ENCODE data around the gene MTCH2. TPM values are rescaled to one million over a fixed set of nuclear protein-coding genes. Genes with fewer than 3 reads are reported as not detected.

MTCH2 gene
- total RNA-seq, 6 donors from 2014 or later, result 21.0 to 61.3 (median 35.6) TPM

GRCh38 chr11:47603295-47603694, 39.1 kb downstream of the MTCH2 start:
- Histone ChIP-seq H3K27me3 (no peaks in the 10 kb centered on the region), H3K27ac (no peak overlapping the region), H3K4me1 (no peaks in the 10 kb centered on the region), H3K36me3 (no peaks in the 10 kb centered on the region), H3K4me3 (no peak overlapping the region), H3K9me3 (no peaks in the 10 kb centered on the region)
- ATAC-seq (ENCODE audit: low FRiP score in 2 of 2), result no peak
- TF ChIP-seq POLR2AphosphoS5 (IDR thresholded peaks at IDR 0.05) (no peak), POLR2A (IDR thresholded peaks at IDR 0.05) (no peak), EP300 (IDR thresholded peaks at IDR 0.05) (no peak)
- TF ChIP-seq, protein P1, sequence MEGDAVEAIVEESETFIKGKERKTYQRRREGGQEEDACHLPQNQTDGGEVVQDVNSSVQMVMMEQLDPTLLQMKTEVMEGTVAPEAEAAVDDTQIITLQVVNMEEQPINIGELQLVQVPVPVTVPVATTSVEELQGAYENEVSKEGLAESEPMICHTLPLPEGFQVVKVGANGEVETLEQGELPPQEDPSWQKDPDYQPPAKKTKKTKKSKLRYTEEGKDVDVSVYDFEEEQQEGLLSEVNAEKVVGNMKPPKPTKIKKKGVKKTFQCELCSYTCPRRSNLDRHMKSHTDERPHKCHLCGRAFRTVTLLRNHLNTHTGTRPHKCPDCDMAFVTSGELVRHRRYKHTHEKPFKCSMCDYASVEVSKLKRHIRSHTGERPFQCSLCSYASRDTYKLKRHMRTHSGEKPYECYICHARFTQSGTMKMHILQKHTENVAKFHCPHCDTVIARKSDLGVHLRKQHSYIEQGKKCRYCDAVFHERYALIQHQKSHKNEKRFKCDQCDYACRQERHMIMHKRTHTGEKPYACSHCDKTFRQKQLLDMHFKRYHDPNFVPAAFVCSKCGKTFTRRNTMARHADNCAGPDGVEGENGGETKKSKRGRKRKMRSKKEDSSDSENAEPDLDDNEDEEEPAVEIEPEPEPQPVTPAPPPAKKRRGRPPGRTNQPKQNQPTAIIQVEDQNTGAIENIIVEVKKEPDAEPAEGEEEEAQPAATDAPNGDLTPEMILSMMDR (IDR thresholded peaks at IDR 0.05), result no peak
- DNase-seq, result no peak
- 89 to 93% methylated on average over 4 of the region's 4 CpGs for WGBS, 2 donors

DNA sequence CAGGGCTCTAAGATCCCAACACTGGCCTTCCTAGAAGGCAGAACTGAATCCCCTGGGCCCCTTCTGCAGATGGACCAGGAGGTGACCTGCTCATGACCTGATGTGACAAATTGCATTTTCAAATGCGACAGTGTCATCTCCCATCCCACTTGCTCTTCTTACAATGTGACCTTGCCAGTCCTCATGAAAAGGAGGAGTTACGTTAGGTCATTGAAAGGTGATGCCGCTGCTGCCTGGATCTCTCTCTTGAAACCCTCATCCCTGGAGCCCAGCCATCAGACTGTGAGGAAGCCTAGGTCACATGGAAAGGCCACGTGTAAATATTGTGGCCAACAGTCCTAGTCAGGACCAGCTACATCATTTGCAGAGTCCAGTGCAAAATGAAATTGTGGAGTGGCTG, 42.5 kb downstream of the MTCH2 start:
- TF ChIP-seq, protein P1 (IDR thresholded peaks at IDR 0.05), result no peak
- TF ChIP-seq POLR2AphosphoS5 (IDR thresholded peaks at IDR 0.05), result no peak
- no peak for TF ChIP-seq EP300 (IDR thresholded peaks at IDR 0.05)
- TF ChIP-seq POLR2A (IDR thresholded peaks at IDR 0.05), result no peak
- Histone ChIP-seq H3K9me3 (no peaks in the 10 kb centered on the region), H3K36me3 (no peaks in the 10 kb centered on the region), H3K4me1 (no peaks in the 10 kb centered on the region), H3K27ac (no peak overlapping the region), H3K4me3 (no peak overlapping the region), H3K27me3 (peaks cover 0 to under 1% (median 0%) of the 10 kb centered on the region in 4 donors)
- 70 to 84% methylated on average over 4 of the region's 4 CpGs for WGBS, 2 donors
- ATAC-seq (ENCODE audit: low FRiP score in 2 of 2) (no peak), DNase-seq (no peak)

DNA sequence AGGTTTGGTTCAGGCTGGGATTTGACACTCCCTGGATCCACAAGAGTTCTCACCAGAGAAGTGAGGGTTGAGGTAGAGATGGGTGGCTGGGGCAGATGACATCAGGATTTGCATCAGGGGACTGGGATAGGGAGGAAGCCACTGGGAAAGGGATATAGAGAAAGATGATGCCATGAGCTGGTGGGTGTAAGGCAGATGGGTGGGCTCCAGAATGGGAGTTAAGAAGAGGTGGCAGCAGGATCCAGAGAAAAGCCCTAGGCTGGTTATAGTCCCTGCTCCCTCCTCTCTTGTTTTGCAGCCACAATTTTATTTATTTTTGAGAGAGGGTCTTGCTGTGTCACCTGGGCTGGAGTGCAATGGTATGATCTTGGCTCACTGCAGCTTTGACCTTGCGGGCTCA, 46.4 kb downstream of the MTCH2 start:
- no peak for DNase-seq
- TF ChIP-seq EP300 (IDR thresholded peaks at IDR 0.05) (no peak), POLR2AphosphoS5 (IDR thresholded peaks at IDR 0.05) (no peak), POLR2A (IDR thresholded peaks at IDR 0.05) (no peak)
- TF ChIP-seq, protein P1 (IDR thresholded peaks at IDR 0.05), result no peak
- Histone ChIP-seq H3K9me3 (no peaks in the 10 kb centered on the region), H3K36me3 (no peaks in the 10 kb centered on the region), H3K27me3 (peaks cover 0 to 21% (median 6%) of the 10 kb centered on the region in 4 donors), H3K27ac (no peak overlapping the region), H3K4me1 (peaks cover 8 to 11% (median 11%) of the 10 kb centered on the region in 4 donors), H3K4me3 (no peak overlapping the region)
- ATAC-seq (ENCODE audit: low FRiP score in 2 of 2), result no peak
- 100% methylated on average over 1 of the region's 1 CpG for WGBS, 2 donors

- H3K4me1 ChIP-seq, result peaks cover 8 to 13% (median 11%) of the 10 kb centered on the region in 4 donors
- ATAC-seq (ENCODE audit: low FRiP score in 2 of 2) (peak in 1 of 2 donors; percentile 16), DNase-seq (no peak)
- no peaks in the 10 kb centered on the region for H3K36me3 ChIP-seq
- H3K27me3 ChIP-seq, result peaks cover 0 to 24% (median 9%) of the 10 kb centered on the region in 4 donors
- no peak overlapping the region for H3K4me3 ChIP-seq
- TF ChIP-seq POLR2A (IDR thresholded peaks at IDR 0.05) (no peak), EP300 (IDR thresholded peaks at IDR 0.05) (no peak), POLR2AphosphoS5 (IDR thresholded peaks at IDR 0.05) (no peak)
- TF ChIP-seq, protein P1 (IDR thresholded peaks at IDR 0.05), result no peak
- no peak overlapping the region for H3K27ac ChIP-seq
- WGBS, 2 donors, result 60 to 62% methylated on average over 6 to 7 of the region's 7 CpGs
- H3K9me3 ChIP-seq, result no peaks in the 10 kb centered on the region
Observed at GRCh38 chr11:47595029-47595428, 47.3 kb downstream of the MTCH2 start.
